GM21737 (cell line): Measurements from ENCODE around the gene YWHAE.
"Not testable (repeated sequence)": the region's sequence is repeated elsewhere in the genome, so short reads cannot be mapped to it uniquely, and the experiment has no call there.

ENCODE experiments used
- ATAC-seq: cut with Tn5 transposase; IDR thresholded peaks from one replicate; pipeline ENCODE4 v1.9.1; 2021; ENCODE audit warnings: mild to moderate bottlenecking, moderate library complexity; ENCODE audit not compliant: unreplicated experiment

The YWHAE gene

GRCh38 chr17:1331708-1332107 is 68.3 kb downstream of the YWHAE start:
- ATAC-seq: no peak

GRCh38 chr17:1329745-1330343 is 70.2 kb downstream of the YWHAE start:
- no peak for ATAC-seq

GRCh38 chr17:1328437-1328836 is 71.6 kb downstream of the YWHAE start:
- no peak for ATAC-seq

GRCh38 chr17:1325766-1326165 is 74.3 kb downstream of the YWHAE start:
- ATAC-seq: no peak

- no peak for ATAC-seq
Observed at GRCh38 chr17:1324201-1324771, 75.7 kb downstream of the YWHAE start.

- no peak for ATAC-seq
Observed at GRCh38 chr17:1323336-1323735, 76.7 kb downstream of the YWHAE start.

GRCh38 chr17:1322480-1322879 is 77.5 kb downstream of the YWHAE start:
- no peak for ATAC-seq

GRCh38 chr17:1322014-1322428 is 78.0 kb downstream of the YWHAE start:
- ATAC-seq: no peak

GRCh38 chr17:1315891-1316403 is 84.1 kb downstream of the YWHAE start:
- no peak for ATAC-seq

GRCh38 chr17:1315409-1315808 is 84.6 kb downstream of the YWHAE start:
- ATAC-seq: no peak

- no peak for ATAC-seq
Observed at GRCh38 chr17:1313270-1314005, 86.6 kb downstream of the YWHAE start.

GRCh38 chr17:1312261-1312870 is 87.7 kb downstream of the YWHAE start:
- no peak for ATAC-seq

GRCh38 chr17:1307829-1308228 is 92.2 kb downstream of the YWHAE start:
- not testable (repeated sequence) for ATAC-seq

- no peak for ATAC-seq
Observed at GRCh38 chr17:1304962-1305563, 95.0 kb downstream of the YWHAE start.

- no peak for ATAC-seq
Observed at GRCh38 chr17:1304522-1304921, 95.5 kb downstream of the YWHAE start.

GRCh38 chr17:1302761-1303160 is 97.3 kb downstream of the YWHAE start:
- no peak for ATAC-seq

- ATAC-seq: no peak
Observed at GRCh38 chr17:1301546-1301945, 98.5 kb downstream of the YWHAE start.

- no peak for ATAC-seq
Observed at GRCh38 chr17:1300371-1300905, 99.6 kb downstream of the YWHAE start.

GRCh38 chr17:1299552-1300370 is 100.3 kb downstream of the YWHAE start:
- ATAC-seq: no peak

- no peak for ATAC-seq
Observed at GRCh38 chr17:1298606-1299005, 101.4 kb downstream of the YWHAE start.
